WTC11 (cell line): ENCODE data around the gene HELQ. TPM values are rescaled to one million over a fixed set of nuclear protein-coding genes. Genes with fewer than 3 reads are reported as not detected.

ENCODE experiments used
- ATAC-seq: fragments of 200-7000 bp; cut with Tn5 transposase; 2 replicates; pipeline ENCODE4 v1.10.0; 2021; ENCODE audit warnings: mild to moderate bottlenecking, moderate library complexity
- CTCF ChIA-PET: fragments of 300-600 bp; sonication (Branson Sonifier 250); formaldehyde crosslinking; loops from one replicate; lab custom pipeline; 2021; ENCODE audit warnings: antibody characterized with exemption; lab: Charles Lee
- POLR2A ChIA-PET: fragments of 350-600 bp; sonication (Branson Sonifier 250); formaldehyde crosslinking; loops from one replicate; lab custom pipeline; 2021; ENCODE audit warnings: antibody characterized with exemption; lab: Charles Lee
- DNase-seq: peaks from one replicate; pipeline ENCODE4 v3.0.0; 2021; ENCODE audit warnings: low spot score
- H3K27ac Mint-ChIP-seq: 2 replicates; pipeline ENCODE4 v1.8.0; 2021; ENCODE audit warnings: mixed read lengths
- H3K27me3 Mint-ChIP-seq: 2 replicates; pipeline ENCODE4 v1.8.0; 2021; ENCODE audit warnings: low read depth, mild to moderate bottlenecking, moderate library complexity, mixed read lengths
- H3K36me3 Mint-ChIP-seq: 2 replicates; pipeline ENCODE4 v1.8.0; 2021; ENCODE audit warnings: mixed read lengths
- H3K4me1 Mint-ChIP-seq: 2 replicates; pipeline ENCODE4 v1.8.0; 2022; ENCODE audit warnings: mixed read lengths
- H3K4me3 Mint-ChIP-seq: 2 replicates; pipeline ENCODE4 v1.8.0; 2021; ENCODE audit warnings: mild to moderate bottlenecking, moderate library complexity, mixed read lengths
- H3K9me3 Mint-ChIP-seq: 2 replicates; pipeline ENCODE4 v1.8.0; 2021; ENCODE audit warnings: mixed read lengths
- ATF1 ChIP-seq: sonication (generic); formaldehyde crosslinking; IDR thresholded peaks from 2 replicates; pipeline ENCODE4 v1.8.1; 2023; ENCODE audit warnings: mild to moderate bottlenecking, moderate library complexity, missing genetic modification reagents
- CBFB ChIP-seq: sonication (generic); formaldehyde crosslinking; IDR thresholded peaks from 2 replicates; pipeline ENCODE4 v1.8.1; 2022; ENCODE audit warnings: mild to moderate bottlenecking, low read depth, missing genetic modification reagents
- CREB1 ChIP-seq: sonication (generic); formaldehyde crosslinking; IDR thresholded peaks from 2 replicates; pipeline ENCODE4 v1.8.0; 2023; ENCODE audit warnings: mild to moderate bottlenecking, missing genetic modification reagents
- ELF4 ChIP-seq: sonication (generic); formaldehyde crosslinking; IDR thresholded peaks from 2 replicates; pipeline ENCODE4 v1.8.1; 2022; ENCODE audit warnings: low read depth, mild to moderate bottlenecking, moderate library complexity, missing genetic modification reagents
- FOXK1 ChIP-seq: sonication (generic); formaldehyde crosslinking; IDR thresholded peaks from 2 replicates; pipeline ENCODE4 v1.8.0; 2022; ENCODE audit warnings: mild to moderate bottlenecking, moderate library complexity, missing genetic modification reagents
- FOXP1 ChIP-seq: sonication (generic); formaldehyde crosslinking; IDR thresholded peaks from 2 replicates; pipeline ENCODE4 v1.8.0; 2022; ENCODE audit warnings: missing genetic modification reagents, mild to moderate bottlenecking, moderate library complexity, borderline replicate concordance
- JUN ChIP-seq: sonication (generic); formaldehyde crosslinking; IDR thresholded peaks from 2 replicates; pipeline ENCODE4 v1.8.0; 2023; ENCODE audit warnings: mild to moderate bottlenecking, missing genetic modification reagents
- MYBL2 ChIP-seq: sonication (generic); formaldehyde crosslinking; IDR thresholded peaks from 2 replicates; pipeline ENCODE4 v1.8.1; 2023; ENCODE audit warnings: mild to moderate bottlenecking, moderate library complexity, missing genetic modification reagents
- NFE2L1 ChIP-seq: sonication (generic); formaldehyde crosslinking; IDR thresholded peaks from 2 replicates; pipeline ENCODE4 v1.8.1; 2023; ENCODE audit warnings: missing genetic modification reagents
- PRRX2 ChIP-seq: fragments of 250-450 bp; sonication (Bioruptor Pico); IDR thresholded peaks from 2 replicates; pipeline ENCODE4 v1.8.0; 2021; ENCODE audit warnings: mild to moderate bottlenecking
- RORB ChIP-seq: fragments of 250-450 bp; sonication (Bioruptor Pico); IDR thresholded peaks from 2 replicates; pipeline ENCODE4 v1.9.0; 2021; ENCODE audit warnings: mild to moderate bottlenecking
- SP1 ChIP-seq: sonication (generic); formaldehyde crosslinking; conservative IDR thresholded peaks from 2 replicates; pipeline ENCODE4 v1.8.1; 2022; ENCODE audit warnings: missing genetic modification reagents
- ZNF263 ChIP-seq: sonication (generic); formaldehyde crosslinking; IDR thresholded peaks from 2 replicates; pipeline ENCODE4 v1.8.1; 2022; ENCODE audit warnings: low read depth, mild to moderate bottlenecking, moderate library complexity, missing genetic modification reagents
- ZNF317 ChIP-seq: sonication (generic); formaldehyde crosslinking; IDR thresholded peaks from 2 replicates; pipeline ENCODE4 v1.8.1; 2023; ENCODE audit warnings: low read depth, mild to moderate bottlenecking, moderate library complexity, missing genetic modification reagents, borderline replicate concordance
- ZNF396 ChIP-seq: fragments of 250-450 bp; sonication (Bioruptor Pico); IDR thresholded peaks from 2 replicates; pipeline ENCODE4 v1.8.0; 2021; ENCODE audit warnings: mild to moderate bottlenecking, moderate library complexity, borderline replicate concordance
- total RNA-seq: library from RNA; stranded (reverse); gene quantifications from 3 replicates; pipeline ENCODE4 v1.2.3, GENCODE V29; 2021
- TF ChIP-seq, protein P1 (sequence below): sonication (generic); formaldehyde crosslinking; conservative IDR thresholded peaks from 2 replicates; pipeline ENCODE4 v1.8.1; 2023; ENCODE audit warnings: mild to moderate bottlenecking, low read depth, missing genetic modification reagents, moderate library complexity
- TF ChIP-seq, protein P2 (sequence below): sonication (generic); formaldehyde crosslinking; IDR thresholded peaks from 2 replicates; pipeline ENCODE4 v1.8.1; 2023; ENCODE audit warnings: mild to moderate bottlenecking, missing genetic modification reagents, moderate library complexity
- TF ChIP-seq, protein P3 (sequence below): sonication (generic); formaldehyde crosslinking; IDR thresholded peaks from 2 replicates; pipeline ENCODE4 v1.8.1; 2022; ENCODE audit warnings: low read depth, missing genetic modification reagents, borderline replicate concordance
- TF ChIP-seq, protein P4 (sequence below): fragments of 250-450 bp; sonication (Bioruptor Pico); IDR thresholded peaks from 2 replicates; pipeline ENCODE4 v2.1.2; 2022; ENCODE audit warnings: mild to moderate bottlenecking, moderate library complexity
- TF ChIP-seq, protein P5 (sequence below): fragments of 250-450 bp; sonication (Bioruptor Pico); IDR thresholded peaks from 2 replicates; pipeline ENCODE4 v1.9.0; 2021; ENCODE audit warnings: moderate library complexity, mild to moderate bottlenecking, inconsistent platforms, borderline replicate concordance
- TF ChIP-seq, protein P6 (sequence below): sonication (generic); formaldehyde crosslinking; IDR thresholded peaks from 2 replicates; pipeline ENCODE4 v1.8.1; 2022; ENCODE audit warnings: low read depth, mild to moderate bottlenecking, moderate library complexity, missing genetic modification reagents, borderline replicate concordance
- TF ChIP-seq, protein P7 (sequence below): sonication (generic); formaldehyde crosslinking; IDR thresholded peaks from 2 replicates; pipeline ENCODE4 v1.8.1; 2022; ENCODE audit warnings: missing genetic modification reagents, borderline replicate concordance

HELQ gene
- total RNA-seq, 1 experiment from 2014 or later: 10.1 TPM

DNA sequence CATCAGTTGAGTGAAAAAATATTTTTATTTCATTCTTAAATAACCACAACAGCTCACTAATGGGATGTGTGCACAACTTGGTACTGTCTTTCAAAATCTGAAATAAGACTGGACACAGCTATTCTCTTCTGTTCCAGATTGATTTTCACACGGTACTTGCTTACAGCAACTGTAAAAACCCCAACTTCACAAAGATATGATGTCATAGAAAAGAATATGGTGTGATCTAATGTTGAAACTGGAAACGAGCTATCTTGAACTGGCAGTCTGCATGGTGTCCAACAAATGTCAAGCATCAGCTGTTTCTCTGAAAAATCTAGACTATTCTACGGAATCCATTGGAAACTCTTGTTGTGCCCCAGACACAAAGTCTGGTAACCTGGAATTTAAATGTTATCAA, 14.7 kb downstream of the HELQ start:
- Mint-ChIP-seq H3K9me3 (no peaks in the 10 kb centered on the region), H3K4me3 (no peak overlapping the region), H3K27me3 (no peaks in the 10 kb centered on the region), H3K4me1 (no peaks in the 10 kb centered on the region), H3K27ac (no peak overlapping the region), H3K36me3 (peaks cover 4% of the 10 kb centered on the region)
- POLR2A ChIA-PET: no interaction called here
- TF ChIP-seq, protein P1, sequence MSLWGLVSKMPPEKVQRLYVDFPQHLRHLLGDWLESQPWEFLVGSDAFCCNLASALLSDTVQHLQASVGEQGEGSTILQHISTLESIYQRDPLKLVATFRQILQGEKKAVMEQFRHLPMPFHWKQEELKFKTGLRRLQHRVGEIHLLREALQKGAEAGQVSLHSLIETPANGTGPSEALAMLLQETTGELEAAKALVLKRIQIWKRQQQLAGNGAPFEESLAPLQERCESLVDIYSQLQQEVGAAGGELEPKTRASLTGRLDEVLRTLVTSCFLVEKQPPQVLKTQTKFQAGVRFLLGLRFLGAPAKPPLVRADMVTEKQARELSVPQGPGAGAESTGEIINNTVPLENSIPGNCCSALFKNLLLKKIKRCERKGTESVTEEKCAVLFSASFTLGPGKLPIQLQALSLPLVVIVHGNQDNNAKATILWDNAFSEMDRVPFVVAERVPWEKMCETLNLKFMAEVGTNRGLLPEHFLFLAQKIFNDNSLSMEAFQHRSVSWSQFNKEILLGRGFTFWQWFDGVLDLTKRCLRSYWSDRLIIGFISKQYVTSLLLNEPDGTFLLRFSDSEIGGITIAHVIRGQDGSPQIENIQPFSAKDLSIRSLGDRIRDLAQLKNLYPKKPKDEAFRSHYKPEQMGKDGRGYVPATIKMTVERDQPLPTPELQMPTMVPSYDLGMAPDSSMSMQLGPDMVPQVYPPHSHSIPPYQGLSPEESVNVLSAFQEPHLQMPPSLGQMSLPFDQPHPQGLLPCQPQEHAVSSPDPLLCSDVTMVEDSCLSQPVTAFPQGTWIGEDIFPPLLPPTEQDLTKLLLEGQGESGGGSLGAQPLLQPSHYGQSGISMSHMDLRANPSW: no peak
- TF ChIP-seq, protein P2, sequence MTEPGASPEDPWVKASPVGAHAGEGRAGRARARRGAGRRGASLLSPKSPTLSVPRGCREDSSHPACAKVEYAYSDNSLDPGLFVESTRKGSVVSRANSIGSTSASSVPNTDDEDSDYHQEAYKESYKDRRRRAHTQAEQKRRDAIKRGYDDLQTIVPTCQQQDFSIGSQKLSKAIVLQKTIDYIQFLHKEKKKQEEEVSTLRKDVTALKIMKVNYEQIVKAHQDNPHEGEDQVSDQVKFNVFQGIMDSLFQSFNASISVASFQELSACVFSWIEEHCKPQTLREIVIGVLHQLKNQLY (CRISPR knock-in tag): no peak
- TF ChIP-seq FOXK1 (CRISPR knock-in tag): no peak
- TF ChIP-seq ZNF317: no peak
- TF ChIP-seq, protein P3, sequence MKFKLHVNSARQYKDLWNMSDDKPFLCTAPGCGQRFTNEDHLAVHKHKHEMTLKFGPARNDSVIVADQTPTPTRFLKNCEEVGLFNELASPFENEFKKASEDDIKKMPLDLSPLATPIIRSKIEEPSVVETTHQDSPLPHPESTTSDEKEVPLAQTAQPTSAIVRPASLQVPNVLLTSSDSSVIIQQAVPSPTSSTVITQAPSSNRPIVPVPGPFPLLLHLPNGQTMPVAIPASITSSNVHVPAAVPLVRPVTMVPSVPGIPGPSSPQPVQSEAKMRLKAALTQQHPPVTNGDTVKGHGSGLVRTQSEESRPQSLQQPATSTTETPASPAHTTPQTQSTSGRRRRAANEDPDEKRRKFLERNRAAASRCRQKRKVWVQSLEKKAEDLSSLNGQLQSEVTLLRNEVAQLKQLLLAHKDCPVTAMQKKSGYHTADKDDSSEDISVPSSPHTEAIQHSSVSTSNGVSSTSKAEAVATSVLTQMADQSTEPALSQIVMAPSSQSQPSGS (CRISPR knock-in tag): no peak
- no peak for DNase-seq
- no peak for ATAC-seq
- CTCF ChIA-PET: no interaction called here

DNA sequence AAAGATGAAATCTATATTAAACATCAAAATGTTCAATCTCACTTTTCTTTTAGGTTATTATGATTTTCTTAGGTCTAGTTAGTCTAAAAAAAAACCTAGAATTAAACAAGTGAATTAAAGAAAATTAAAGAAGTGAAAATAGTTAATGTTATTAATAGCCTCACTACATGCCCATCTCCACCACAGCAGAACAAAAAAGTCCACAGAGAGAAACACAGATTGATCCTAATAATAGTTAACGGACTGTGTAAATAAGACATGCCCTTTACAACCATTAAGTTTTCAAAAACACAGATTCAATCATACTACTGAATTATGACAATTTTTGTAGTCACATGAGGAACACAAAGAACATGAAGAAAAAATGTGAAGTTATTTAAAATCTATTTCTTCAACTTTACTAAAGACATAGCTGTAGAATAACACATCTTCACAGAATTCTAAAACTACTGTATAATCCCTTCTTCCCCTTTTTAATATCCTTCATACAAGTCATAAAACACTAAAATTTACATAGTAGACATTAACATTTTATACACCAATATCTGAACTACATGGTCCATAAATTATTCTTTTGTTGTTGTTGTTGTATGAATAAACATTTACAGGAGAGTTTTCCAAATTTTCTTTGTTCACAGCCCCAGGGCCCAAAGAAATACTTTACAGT, 15.3 kb downstream of the HELQ start:
- no peaks in the 10 kb centered on the region for H3K4me1 Mint-ChIP-seq
- H3K9me3 Mint-ChIP-seq: no peaks in the 10 kb centered on the region
- ChIA-PET POLR2A (no interaction called here), CTCF (no interaction called here)
- ATAC-seq: no peak
- no peak overlapping the region for H3K27ac Mint-ChIP-seq
- no peak for DNase-seq
- H3K4me3 Mint-ChIP-seq: no peak overlapping the region
- H3K36me3 Mint-ChIP-seq: peaks cover 4% of the 10 kb centered on the region
- no peak for TF ChIP-seq SP1 (CRISPR knock-in tag)
- TF ChIP-seq, protein P4, sequence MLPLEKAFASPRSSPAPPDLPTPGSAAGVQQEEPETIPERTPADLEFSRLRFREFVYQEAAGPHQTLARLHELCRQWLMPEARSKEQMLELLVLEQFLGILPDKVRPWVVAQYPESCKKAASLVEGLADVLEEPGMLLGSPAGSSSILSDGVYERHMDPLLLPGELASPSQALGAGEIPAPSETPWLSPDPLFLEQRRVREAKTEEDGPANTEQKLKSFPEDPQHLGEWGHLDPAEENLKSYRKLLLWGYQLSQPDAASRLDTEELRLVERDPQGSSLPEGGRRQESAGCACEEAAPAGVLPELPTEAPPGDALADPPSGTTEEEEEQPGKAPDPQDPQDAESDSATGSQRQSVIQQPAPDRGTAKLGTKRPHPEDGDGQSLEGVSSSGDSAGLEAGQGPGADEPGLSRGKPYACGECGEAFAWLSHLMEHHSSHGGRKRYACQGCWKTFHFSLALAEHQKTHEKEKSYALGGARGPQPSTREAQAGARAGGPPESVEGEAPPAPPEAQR (CRISPR knock-in tag): no peak
- TF ChIP-seq CBFB: no peak
- no peak for TF ChIP-seq RORB (CRISPR knock-in tag)
- TF ChIP-seq ZNF263 (CRISPR knock-in tag): no peak
- no peak for TF ChIP-seq FOXP1
- TF ChIP-seq JUN (CRISPR knock-in tag): no peak
- H3K27me3 Mint-ChIP-seq: no peaks in the 10 kb centered on the region

DNA sequence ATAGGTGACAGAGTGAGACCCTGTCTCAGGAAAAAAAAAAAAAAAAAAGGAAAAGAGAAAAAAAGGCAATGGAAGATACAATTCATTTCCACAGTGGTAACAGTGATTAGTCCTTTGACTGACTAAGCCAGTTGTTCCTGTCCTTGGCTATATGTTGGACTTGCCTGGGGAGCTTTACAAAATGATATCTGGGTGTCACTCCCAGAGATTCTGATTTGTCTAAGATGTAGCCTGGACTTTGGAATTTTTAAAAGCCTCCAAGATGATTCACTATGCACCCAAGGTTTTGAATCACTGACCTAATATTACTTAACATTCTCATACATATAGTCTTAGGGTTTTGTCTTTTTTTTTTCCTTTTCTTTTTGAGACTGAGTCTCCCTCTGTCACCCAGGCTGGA, 16.9 kb downstream of the HELQ start:
- H3K9me3 Mint-ChIP-seq: no peaks in the 10 kb centered on the region
- H3K4me1 Mint-ChIP-seq: no peaks in the 10 kb centered on the region
- H3K4me3 Mint-ChIP-seq: no peak overlapping the region
- no peak overlapping the region for H3K27ac Mint-ChIP-seq
- DNase-seq (no peak), ATAC-seq (no peak)
- CTCF ChIA-PET: no interaction called here
- peaks cover 4% of the 10 kb centered on the region for H3K36me3 Mint-ChIP-seq
- H3K27me3 Mint-ChIP-seq: no peaks in the 10 kb centered on the region
- POLR2A ChIA-PET: no interaction called here
- no peak for TF ChIP-seq PRRX2
- TF ChIP-seq FOXP1: no peak
- TF ChIP-seq, protein P5, sequence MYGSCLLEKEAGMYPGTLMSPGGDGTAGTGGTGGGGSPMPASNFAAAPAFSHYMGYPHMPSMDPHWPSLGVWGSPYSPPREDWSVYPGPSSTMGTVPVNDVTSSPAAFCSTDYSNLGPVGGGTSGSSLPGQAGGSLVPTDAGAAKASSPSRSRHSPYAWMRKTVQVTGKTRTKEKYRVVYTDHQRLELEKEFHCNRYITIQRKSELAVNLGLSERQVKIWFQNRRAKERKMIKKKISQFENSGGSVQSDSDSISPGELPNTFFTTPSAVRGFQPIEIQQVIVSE: no peak
- no peak for TF ChIP-seq CBFB
- TF ChIP-seq, protein P6, sequence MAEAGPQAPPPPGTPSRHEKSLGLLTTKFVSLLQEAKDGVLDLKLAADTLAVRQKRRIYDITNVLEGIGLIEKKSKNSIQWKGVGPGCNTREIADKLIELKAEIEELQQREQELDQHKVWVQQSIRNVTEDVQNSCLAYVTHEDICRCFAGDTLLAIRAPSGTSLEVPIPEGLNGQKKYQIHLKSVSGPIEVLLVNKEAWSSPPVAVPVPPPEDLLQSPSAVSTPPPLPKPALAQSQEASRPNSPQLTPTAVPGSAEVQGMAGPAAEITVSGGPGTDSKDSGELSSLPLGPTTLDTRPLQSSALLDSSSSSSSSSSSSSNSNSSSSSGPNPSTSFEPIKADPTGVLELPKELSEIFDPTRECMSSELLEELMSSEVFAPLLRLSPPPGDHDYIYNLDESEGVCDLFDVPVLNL: no peak
- no peak for TF ChIP-seq CREB1 (CRISPR knock-in tag)
- no peak for TF ChIP-seq NFE2L1 (CRISPR knock-in tag)
- TF ChIP-seq ATF1 (CRISPR knock-in tag): no peak
- no peak for TF ChIP-seq ELF4 (CRISPR knock-in tag)
- TF ChIP-seq MYBL2 (CRISPR knock-in tag): no peak
- TF ChIP-seq, protein P2 (CRISPR knock-in tag): no peak
- TF ChIP-seq, protein P7, sequence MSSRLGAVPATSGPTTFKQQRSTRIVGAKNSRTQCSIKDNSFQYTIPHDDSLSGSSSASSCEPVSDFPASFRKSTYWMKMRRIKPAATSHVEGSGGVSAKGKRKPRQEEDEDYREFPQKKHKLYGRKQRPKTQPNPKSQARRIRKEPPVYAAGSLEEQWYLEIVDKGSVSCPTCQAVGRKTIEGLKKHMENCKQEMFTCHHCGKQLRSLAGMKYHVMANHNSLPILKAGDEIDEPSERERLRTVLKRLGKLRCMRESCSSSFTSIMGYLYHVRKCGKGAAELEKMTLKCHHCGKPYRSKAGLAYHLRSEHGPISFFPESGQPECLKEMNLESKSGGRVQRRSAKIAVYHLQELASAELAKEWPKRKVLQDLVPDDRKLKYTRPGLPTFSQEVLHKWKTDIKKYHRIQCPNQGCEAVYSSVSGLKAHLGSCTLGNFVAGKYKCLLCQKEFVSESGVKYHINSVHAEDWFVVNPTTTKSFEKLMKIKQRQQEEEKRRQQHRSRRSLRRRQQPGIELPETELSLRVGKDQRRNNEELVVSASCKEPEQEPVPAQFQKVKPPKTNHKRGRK (CRISPR knock-in tag): no peak
- TF ChIP-seq ZNF396: no peak
